ENCODE data around the gene ARPP19. TPM values are rescaled to one million over a fixed set of nuclear protein-coding genes. Genes with fewer than 3 reads are reported as not detected.

ARPP19 gene
- total RNA-seq, 3 donors from 2014 or later (not counting 1 experiment from before 2014, with no cell fraction given): 110 to 147 (median 121) TPM

Other genes starting within 250 kb of the ARPP19 start
- gene MYO5A, start 40.1 kb downstream of the ARPP19 start, total RNA-seq: 10 to 100 TPM; 42.8 to 51.5 (median 44.4) TPM
- 100 to 1,000 TPM; 107 to 127 (median 114) TPM for gene ATOSA, start 110.4 kb upstream of the ARPP19 start, total RNA-seq
- not detected for gene ONECUT1, start 221.3 kb upstream of the ARPP19 start, total RNA-seq